ENCODE measurements around the gene TRIML2.
"Not testable (repeated sequence)": the region's sequence is repeated elsewhere in the genome, so short reads cannot be mapped to it uniquely, and the experiment has no call there.

Gene TRIML2

GRCh38 chr4:188106454-188106853 is 2.9 kb downstream of the TRIML2 start:
- no peak for DNase-seq (ENCODE audit: low spot score)

- no peak for DNase-seq (ENCODE audit: low spot score)
Observed at GRCh38 chr4:188092824-188093223, 16.6 kb downstream of the TRIML2 start.

- DNase-seq (ENCODE audit: low spot score) = no peak
Observed at GRCh38 chr4:188086858-188087257, 22.5 kb downstream of the TRIML2 start.

GRCh38 chr4:188082796-188083195 is 26.6 kb downstream of the TRIML2 start:
- DNase-seq (ENCODE audit: low spot score) = no peak

DNA sequence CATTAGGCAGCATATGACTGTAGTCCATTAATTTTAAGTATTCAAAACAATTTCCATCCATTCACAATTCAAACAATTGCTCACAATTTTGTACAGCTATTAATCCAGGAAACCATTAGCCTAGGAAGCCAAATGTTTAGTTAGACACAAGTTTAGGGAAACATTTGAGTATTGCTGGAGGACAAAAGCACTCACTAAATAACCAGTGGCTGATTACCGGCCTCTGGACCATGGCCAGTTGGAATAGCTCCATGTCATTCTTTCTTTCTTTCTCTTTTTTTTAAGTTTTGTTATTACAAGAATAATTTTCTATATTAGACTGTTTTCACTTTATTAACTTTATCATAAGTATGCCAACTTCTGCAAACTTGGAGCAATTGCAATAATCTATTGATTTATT is 31.3 kb downstream of the TRIML2 start:
- no peak for DNase-seq (ENCODE audit: low spot score)

- no peak for DNase-seq (ENCODE audit: low spot score)
Observed at GRCh38 chr4:188076169-188076568, 33.2 kb downstream of the TRIML2 start.

DNA sequence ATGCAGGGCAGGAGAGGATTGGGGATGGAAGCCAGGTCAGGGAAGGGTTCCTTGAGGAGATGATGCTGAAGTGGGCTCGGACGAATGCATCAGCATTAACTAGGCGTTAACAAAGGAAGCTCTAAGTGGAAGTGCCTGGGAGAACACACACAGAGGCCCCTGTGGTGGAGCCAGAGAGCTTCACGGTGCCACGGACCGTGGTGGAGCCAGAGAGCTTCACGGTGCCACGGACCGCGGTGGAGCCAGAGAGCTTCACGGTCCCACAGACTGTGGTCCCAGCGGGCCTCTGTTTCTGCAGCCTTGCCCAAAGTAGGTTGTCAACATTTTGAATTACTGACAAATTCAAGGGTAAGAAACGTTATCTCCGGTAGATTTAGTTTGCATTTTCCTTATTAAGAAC is 48.3 kb downstream of the TRIML2 start:
- DNase-seq (ENCODE audit: low spot score) = no peak

- DNase-seq (ENCODE audit: low spot score) = no peak
Observed at GRCh38 chr4:188053302-188053701, 56.1 kb downstream of the TRIML2 start.

DNA sequence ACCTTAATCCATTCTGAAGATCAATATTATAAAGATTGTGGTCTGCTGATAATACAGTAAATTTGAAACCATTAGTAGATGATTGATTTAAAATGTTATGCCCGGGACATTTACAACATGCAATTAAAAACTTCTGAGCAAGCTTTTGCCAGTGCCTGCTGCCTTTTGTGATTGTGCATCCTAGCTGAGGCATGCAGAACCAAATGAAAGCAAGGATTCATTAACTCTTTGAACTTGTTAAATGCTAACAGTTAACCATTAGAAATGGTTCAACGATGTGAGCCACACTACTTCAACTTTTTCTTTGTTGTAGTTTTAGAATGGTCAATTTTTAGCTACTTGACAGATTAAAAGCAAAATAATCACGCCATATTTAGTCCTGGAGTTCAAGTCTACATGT is 62.7 kb downstream of the TRIML2 start:
- no peak for DNase-seq (ENCODE audit: low spot score)

DNA sequence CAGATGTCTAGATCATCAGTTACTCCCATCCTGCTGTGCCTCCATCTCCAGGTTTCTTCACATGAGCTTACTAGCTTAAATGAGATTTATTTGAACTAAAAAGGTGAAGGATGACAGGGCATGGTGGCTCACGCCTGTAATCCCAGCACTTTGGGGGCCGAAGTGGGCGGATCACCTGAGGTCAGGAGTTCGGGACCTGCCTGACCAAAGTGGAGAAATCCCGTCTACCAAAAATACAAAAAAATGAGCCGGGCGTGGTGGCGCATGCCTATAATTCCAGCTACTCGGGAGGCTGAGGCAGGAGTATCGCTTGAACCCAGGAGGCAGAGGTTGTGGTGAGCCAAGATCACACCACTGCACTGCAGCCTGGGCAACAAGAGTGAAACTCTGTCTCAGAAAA is 63.9 kb downstream of the TRIML2 start:
- DNase-seq (ENCODE audit: low spot score) = not testable (repeated sequence)

DNA sequence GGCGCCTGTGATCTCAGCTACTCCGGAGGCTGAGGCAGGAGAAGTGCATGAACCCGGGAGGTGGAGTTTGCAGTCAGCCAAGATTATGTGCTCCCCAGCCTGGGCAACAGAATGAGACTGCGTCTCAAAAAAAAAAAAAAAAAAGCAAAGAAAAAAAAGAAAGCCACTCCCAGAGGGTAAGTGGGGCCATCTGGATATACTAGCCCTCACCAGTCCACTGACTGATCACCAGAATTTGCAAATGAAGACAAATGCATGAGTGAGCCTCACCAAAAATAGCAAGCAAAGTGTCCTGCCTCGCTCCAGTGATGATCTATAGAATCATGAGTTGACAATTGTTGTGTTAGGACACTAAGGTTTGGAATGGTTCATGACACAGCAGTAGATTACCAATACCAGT is 66.2 kb downstream of the TRIML2 start:
- no peak for DNase-seq (ENCODE audit: low spot score)

GRCh38 chr4:188042191-188042590 is 67.2 kb downstream of the TRIML2 start:
- no peak for DNase-seq (ENCODE audit: low spot score)

GRCh38 chr4:188041721-188042120 is 67.7 kb downstream of the TRIML2 start:
- DNase-seq (ENCODE audit: low spot score) = no peak

All from HuH-7.5 (cell line).